SHP77 (cell line): ENCODE data around the gene PIP5K1A.

Source experiments
- DNase-seq, 2 experiments: peaks; one replicate each; lab custom pipeline; 2025; lab: John Stamatoyannopoulos, UW

PIP5K1A gene

GRCh38 chr1:151289080-151289935, 91.0 kb downstream of the PIP5K1A start:
- DNase-seq: no peak

DNA sequence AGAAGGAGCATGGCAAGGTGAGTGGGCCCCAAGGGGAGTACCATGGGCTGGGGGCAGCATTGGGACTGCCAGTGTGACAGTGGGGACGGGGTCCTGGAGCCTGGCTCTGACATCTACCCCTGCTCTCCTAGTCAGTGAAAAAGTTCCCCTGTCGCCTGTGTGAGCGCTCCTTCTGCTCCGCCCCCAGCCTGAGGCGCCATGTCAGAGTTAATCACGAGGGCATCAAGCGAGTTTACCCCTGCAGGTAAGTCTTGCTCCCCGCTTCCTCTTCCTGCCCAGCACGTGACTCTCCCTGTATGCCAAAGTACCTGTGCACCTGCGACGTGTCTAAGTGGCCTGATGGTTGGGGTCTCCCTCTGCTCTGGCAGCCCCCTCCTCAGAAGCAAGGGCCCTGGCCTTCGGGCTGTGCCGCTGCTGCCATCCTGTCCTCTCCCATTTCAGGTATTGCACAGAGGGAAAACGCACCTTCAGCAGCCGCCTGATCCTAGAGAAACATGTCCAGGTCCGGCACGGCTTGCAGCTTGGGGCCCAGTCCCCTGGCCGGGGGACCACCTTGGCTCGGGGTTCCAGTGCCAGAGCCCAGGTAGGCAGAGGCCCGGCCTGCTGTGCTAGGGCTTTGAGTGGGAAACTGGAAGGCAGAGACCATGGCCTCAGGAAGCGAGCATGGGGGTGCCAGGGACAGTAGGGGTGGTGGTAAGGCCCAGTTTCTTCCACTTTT, 91.8 kb downstream of the PIP5K1A start:
- DNase-seq: no peak

DNA sequence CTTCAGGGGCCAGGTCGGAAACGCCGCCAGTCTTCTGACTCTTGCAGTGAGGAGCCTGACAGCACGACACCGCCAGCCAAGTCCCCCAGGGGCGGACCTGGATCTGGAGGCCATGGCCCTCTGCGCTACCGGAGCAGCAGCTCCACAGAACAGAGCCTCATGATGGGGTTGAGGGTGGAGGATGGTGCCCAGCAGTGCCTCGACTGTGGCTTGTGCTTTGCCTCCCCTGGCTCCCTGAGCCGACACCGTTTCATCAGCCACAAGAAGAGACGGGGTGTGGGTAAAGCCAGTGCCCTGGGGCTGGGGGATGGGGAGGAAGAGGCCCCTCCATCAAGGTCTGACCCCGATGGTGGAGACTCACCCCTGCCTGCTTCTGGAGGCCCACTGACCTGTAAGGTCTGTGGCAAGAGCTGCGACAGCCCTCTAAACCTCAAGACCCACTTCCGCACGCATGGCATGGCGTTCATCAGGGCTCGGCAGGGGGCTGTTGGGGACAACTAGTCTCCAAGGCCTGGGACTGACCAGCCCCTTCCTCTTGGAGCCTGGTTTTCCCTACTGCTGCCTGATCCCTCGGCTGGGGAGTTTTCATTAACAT, 92.5 kb downstream of the PIP5K1A start:
- DNase-seq: no peak

- DNase-seq: no peak
Measured at GRCh38 chr1:151292207-151293030, 94.1 kb downstream of the PIP5K1A start.

GRCh38 chr1:151293093-151293492, 94.7 kb downstream of the PIP5K1A start:
- no peak for DNase-seq

- DNase-seq: no peak
Measured at GRCh38 chr1:151294742-151295462, 96.5 kb downstream of the PIP5K1A start.
